HEK293 (cell line): ENCODE results near the gene PTPRN2.

Experiments
- CTCF ChIA-PET: fragments of 350-600 bp; formaldehyde crosslinking; extraction: SDS; loops from one replicate; lab custom pipeline; 2021; ENCODE audit warnings: antibody characterized with exemption; lab: Yijun Ruan, JAX
- POLR2A ChIA-PET: fragments of 300-600 bp; formaldehyde crosslinking; extraction: SDS; loops from one replicate; lab custom pipeline; 2020; ENCODE audit warnings: antibody characterized with exemption, inconsistent platforms; lab: Yijun Ruan, JAX
- H3K27ac ChIP-seq: fragments of 200-500 bp; sonication (Bioruptor generic); 2 replicates; pipeline ENCODE4 v1.5.1; 2014; ENCODE audit warnings: low read depth, low read length, control low read depth, inconsistent platforms; ENCODE audit errors: extremely low read depth
- H3K36me3 ChIP-seq, 2 experiments: fragments of 200-500 bp in 1 of 2; sonication (Bioruptor generic) in 1 of 2; 1 replicate in 1 of 2; 2 replicates in 1 of 2; pipeline ENCODE4 v1.5.1; 2014 to 2017; ENCODE audit warnings: inconsistent platforms in 2 of 2, low read length in 2 of 2; ENCODE audit not compliant: control insufficient read depth in 2 of 2, insufficient read depth in 1 of 2
- H3K4me1 ChIP-seq: fragments of 200-500 bp; sonication (Bioruptor generic); 2 replicates; pipeline ENCODE4 v1.5.1; 2014; ENCODE audit warnings: mild to moderate bottlenecking, low read length, inconsistent platforms; ENCODE audit not compliant: control insufficient read depth, insufficient read depth
- H3K4me3 ChIP-seq: 2 replicates; pipeline ENCODE4 v1.5.1; 2011; ENCODE audit warnings: low read depth, mild to moderate bottlenecking, control low read depth, low read length, moderate library complexity
- H3K9me3 ChIP-seq: fragments of 200-500 bp; sonication (Bioruptor generic); 2 replicates; pipeline ENCODE4 v1.5.1; 2014; ENCODE audit warnings: low read depth, low read length, inconsistent platforms; ENCODE audit not compliant: control insufficient read depth, insufficient read depth
- EGR2 ChIP-seq: fragments of 450-650 bp; formaldehyde crosslinking; IDR thresholded peaks from 2 replicates; pipeline ENCODE4 v1.5.1; 2016; ENCODE audit warnings: low read depth, missing biosample characterization, missing genetic modification characterization
- GLI2 ChIP-seq: fragments of 450-650 bp; formaldehyde crosslinking; IDR thresholded peaks from 2 replicates; pipeline ENCODE4; 2017; ENCODE audit warnings: missing biosample characterization, missing genetic modification characterization, low read depth, borderline replicate concordance
- SP2 ChIP-seq: fragments of 450-650 bp; formaldehyde crosslinking; IDR thresholded peaks from 2 replicates; pipeline ENCODE4 v1.5.1; 2016; ENCODE audit warnings: missing biosample characterization, missing genetic modification characterization
- ZBTB1 ChIP-seq: fragments of 450-650 bp; formaldehyde crosslinking; IDR thresholded peaks from 2 replicates; pipeline ENCODE4 v1.5.1; 2016; ENCODE audit warnings: missing biosample characterization, missing genetic modification characterization
- ZNF202 ChIP-seq: fragments of 450-650 bp; formaldehyde crosslinking; IDR thresholded peaks from 2 replicates; pipeline ENCODE4 v1.5.1; 2016; ENCODE audit warnings: missing biosample characterization, missing genetic modification characterization, borderline replicate concordance
- ZNF266 ChIP-seq: fragments of 450-650 bp; formaldehyde crosslinking; IDR thresholded peaks from 2 replicates; pipeline ENCODE4 v1.5.1; 2016; ENCODE audit warnings: missing biosample characterization, missing genetic modification characterization, low read depth
- ZNF324 ChIP-seq: fragments of 450-650 bp; formaldehyde crosslinking; IDR thresholded peaks from 2 replicates; pipeline ENCODE4 v1.5.1; 2016; ENCODE audit warnings: missing biosample characterization, missing genetic modification characterization
- ZNF341 ChIP-seq: fragments of 450-650 bp; formaldehyde crosslinking; IDR thresholded peaks from 2 replicates; pipeline ENCODE4; 2016; ENCODE audit warnings: low read depth, missing biosample characterization, missing genetic modification characterization
- ZNF423 ChIP-seq: fragments of 450-650 bp; formaldehyde crosslinking; IDR thresholded peaks from 2 replicates; pipeline ENCODE4 v1.5.1; 2016; ENCODE audit warnings: missing biosample characterization, missing genetic modification characterization
- ZNF449 ChIP-seq: fragments of 450-650 bp; formaldehyde crosslinking; IDR thresholded peaks from 2 replicates; pipeline ENCODE4 v1.5.1; 2017; ENCODE audit warnings: missing biosample characterization, mild to moderate bottlenecking, missing genetic modification characterization, moderate library complexity
- ZNF600 ChIP-seq: fragments of 450-650 bp; formaldehyde crosslinking; IDR thresholded peaks from 2 replicates; pipeline ENCODE4 v1.5.1; 2016; ENCODE audit warnings: missing biosample characterization, missing genetic modification characterization
- ZNF660 ChIP-seq: fragments of 450-650 bp; IDR thresholded peaks from 2 replicates; pipeline ENCODE4 v1.5.1; 2018; ENCODE audit warnings: missing biosample characterization, mild to moderate bottlenecking, missing genetic modification characterization
- ZNF830 ChIP-seq: fragments of 450-650 bp; IDR thresholded peaks from 2 replicates; pipeline ENCODE4 v1.5.0; 2018; ENCODE audit warnings: missing biosample characterization, missing genetic modification characterization, low read depth, mild to moderate bottlenecking, moderate library complexity
- ZNF837 ChIP-seq: fragments of 450-650 bp; formaldehyde crosslinking; IDR thresholded peaks from 2 replicates; pipeline ENCODE4 v1.5.1; 2016; ENCODE audit warnings: missing biosample characterization, missing genetic modification characterization
- TF ChIP-seq, protein P1 (sequence below): fragments of 450-650 bp; formaldehyde crosslinking; IDR thresholded peaks from 2 replicates; pipeline ENCODE4 v1.5.1; 2016; ENCODE audit warnings: missing biosample characterization, missing genetic modification characterization
- TF ChIP-seq, protein P2 (sequence below): fragments of 450-650 bp; formaldehyde crosslinking; IDR thresholded peaks from 2 replicates; pipeline ENCODE4 v1.5.1; 2016; ENCODE audit warnings: missing biosample characterization, missing genetic modification characterization, borderline replicate concordance

PTPRN2 gene

DNA sequence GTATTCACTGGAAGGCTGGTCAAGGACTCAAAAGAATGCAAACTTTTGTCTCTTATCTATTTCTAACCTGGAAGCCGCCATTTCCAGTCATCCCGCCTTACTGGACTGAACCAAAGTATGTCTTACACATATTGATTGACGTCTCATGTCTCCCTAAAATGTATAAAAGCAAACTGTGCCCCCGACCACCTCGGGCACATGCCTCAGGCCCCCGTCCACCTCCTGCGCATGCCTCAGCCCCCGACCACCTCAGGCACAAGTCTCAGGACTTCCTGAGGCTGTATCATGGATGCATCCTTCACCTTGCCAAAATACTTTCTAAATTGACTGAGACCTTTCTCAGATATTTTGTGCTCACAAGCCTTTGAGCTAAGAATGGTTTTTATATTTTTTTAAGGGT, 148.6 kb downstream of the PTPRN2 start:
- TF ChIP-seq SP2 (tag by site-specific recombination) (no peak), ZNF830 (tag by site-specific recombination) (no peak), ZNF837 (tag by site-specific recombination) (no peak), ZNF266 (tag by site-specific recombination) (no peak), ZNF600 (no peak), ZNF423 (tag by site-specific recombination) (no peak), ZNF660 (tag by site-specific recombination) (no peak), ZNF202 (no peak), ZNF341 (tag by site-specific recombination) (no peak), EGR2 (tag by site-specific recombination) (no peak), ZBTB1 (tag by site-specific recombination) (no peak), ZNF449 (tag by site-specific recombination) (no peak), GLI2 (tag by site-specific recombination) (no peak), ZNF324 (tag by site-specific recombination) (no peak)
- TF ChIP-seq, protein P1, sequence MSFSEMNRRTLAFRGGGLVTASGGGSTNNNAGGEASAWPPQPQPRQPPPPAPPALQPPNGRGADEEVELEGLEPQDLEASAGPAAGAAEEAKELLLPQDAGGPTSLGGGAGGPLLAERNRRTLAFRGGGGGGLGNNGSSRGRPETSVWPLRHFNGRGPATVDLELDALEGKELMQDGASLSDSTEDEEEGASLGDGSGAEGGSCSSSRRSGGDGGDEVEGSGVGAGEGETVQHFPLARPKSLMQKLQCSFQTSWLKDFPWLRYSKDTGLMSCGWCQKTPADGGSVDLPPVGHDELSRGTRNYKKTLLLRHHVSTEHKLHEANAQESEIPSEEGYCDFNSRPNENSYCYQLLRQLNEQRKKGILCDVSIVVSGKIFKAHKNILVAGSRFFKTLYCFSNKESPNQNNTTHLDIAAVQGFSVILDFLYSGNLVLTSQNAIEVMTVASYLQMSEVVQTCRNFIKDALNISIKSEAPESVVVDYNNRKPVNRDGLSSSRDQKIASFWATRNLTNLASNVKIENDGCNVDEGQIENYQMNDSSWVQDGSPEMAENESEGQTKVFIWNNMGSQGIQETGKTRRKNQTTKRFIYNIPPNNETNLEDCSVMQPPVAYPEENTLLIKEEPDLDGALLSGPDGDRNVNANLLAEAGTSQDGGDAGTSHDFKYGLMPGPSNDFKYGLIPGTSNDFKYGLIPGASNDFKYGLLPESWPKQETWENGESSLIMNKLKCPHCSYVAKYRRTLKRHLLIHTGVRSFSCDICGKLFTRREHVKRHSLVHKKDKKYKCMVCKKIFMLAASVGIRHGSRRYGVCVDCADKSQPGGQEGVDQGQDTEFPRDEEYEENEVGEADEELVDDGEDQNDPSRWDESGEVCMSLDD, result no peak
- TF ChIP-seq, protein P2, sequence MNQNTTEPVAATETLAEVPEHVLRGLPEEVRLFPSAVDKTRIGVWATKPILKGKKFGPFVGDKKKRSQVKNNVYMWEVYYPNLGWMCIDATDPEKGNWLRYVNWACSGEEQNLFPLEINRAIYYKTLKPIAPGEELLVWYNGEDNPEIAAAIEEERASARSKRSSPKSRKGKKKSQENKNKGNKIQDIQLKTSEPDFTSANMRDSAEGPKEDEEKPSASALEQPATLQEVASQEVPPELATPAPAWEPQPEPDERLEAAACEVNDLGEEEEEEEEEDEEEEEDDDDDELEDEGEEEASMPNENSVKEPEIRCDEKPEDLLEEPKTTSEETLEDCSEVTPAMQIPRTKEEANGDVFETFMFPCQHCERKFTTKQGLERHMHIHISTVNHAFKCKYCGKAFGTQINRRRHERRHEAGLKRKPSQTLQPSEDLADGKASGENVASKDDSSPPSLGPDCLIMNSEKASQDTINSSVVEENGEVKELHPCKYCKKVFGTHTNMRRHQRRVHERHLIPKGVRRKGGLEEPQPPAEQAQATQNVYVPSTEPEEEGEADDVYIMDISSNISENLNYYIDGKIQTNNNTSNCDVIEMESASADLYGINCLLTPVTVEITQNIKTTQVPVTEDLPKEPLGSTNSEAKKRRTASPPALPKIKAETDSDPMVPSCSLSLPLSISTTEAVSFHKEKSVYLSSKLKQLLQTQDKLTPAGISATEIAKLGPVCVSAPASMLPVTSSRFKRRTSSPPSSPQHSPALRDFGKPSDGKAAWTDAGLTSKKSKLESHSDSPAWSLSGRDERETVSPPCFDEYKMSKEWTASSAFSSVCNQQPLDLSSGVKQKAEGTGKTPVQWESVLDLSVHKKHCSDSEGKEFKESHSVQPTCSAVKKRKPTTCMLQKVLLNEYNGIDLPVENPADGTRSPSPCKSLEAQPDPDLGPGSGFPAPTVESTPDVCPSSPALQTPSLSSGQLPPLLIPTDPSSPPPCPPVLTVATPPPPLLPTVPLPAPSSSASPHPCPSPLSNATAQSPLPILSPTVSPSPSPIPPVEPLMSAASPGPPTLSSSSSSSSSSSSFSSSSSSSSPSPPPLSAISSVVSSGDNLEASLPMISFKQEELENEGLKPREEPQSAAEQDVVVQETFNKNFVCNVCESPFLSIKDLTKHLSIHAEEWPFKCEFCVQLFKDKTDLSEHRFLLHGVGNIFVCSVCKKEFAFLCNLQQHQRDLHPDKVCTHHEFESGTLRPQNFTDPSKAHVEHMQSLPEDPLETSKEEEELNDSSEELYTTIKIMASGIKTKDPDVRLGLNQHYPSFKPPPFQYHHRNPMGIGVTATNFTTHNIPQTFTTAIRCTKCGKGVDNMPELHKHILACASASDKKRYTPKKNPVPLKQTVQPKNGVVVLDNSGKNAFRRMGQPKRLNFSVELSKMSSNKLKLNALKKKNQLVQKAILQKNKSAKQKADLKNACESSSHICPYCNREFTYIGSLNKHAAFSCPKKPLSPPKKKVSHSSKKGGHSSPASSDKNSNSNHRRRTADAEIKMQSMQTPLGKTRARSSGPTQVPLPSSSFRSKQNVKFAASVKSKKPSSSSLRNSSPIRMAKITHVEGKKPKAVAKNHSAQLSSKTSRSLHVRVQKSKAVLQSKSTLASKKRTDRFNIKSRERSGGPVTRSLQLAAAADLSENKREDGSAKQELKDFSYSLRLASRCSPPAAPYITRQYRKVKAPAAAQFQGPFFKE (tag by site-specific recombination), result no peak
- H3K9me3 ChIP-seq, result no peaks in the 10 kb centered on the region
- CTCF ChIA-PET, result interaction anchor here (0.7 kb wide), 1 partner anchor 221 kb away, joined by 5 read pairs; no protein-coding TSS in a partner anchor
- no peak overlapping the region for H3K4me3 ChIP-seq
- no peaks in the 10 kb centered on the region for H3K36me3 ChIP-seq
- POLR2A ChIA-PET, result no interaction called here
- no peaks in the 10 kb centered on the region for H3K4me1 ChIP-seq
- no peak overlapping the region for H3K27ac ChIP-seq
